Measurements from ENCODE around the gene RBMY1A1. TPM values are rescaled to one million over a fixed set of nuclear protein-coding genes. Genes with fewer than 3 reads are reported as not detected.
"Not testable (repeated sequence)": the region's sequence is repeated elsewhere in the genome, so short reads cannot be mapped to it uniquely, and the experiment has no call there.

Gene RBMY1A1
- not detected in 2 replicates for total RNA-seq (2012; rRNA removed)

GRCh38 chrY:21534579-21534978, at the start of gene RBMY1A1:
Gene RBMY1A1, plus strand, starts transcription at chrY:21534879. Its CDS starts 2,013 bp downstream, at chrY:21536892.
- not testable (repeated sequence) for H3K36me3 ChIP-seq (ENCODE audit: insufficient read depth, low read length); H3K9me3 ChIP-seq (replicated peaks; ENCODE audit: low read length); H3K4me1 ChIP-seq (ENCODE audit: control insufficient read depth, insufficient read depth, low read length); H3K4me3 ChIP-seq (ENCODE audit: low read length); H3K9ac ChIP-seq (ENCODE audit: low read depth, low read length); H3K4me2 ChIP-seq (ENCODE audit: low read length); H3K27me3 ChIP-seq (ENCODE audit: control insufficient read depth, insufficient read depth, low read length)

GRCh38 chrY:21511038-21511437, 23.6 kb upstream of the RBMY1A1 start, which contains the start of gene RBMY1B:
Gene RBMY1B, plus strand, starts transcription at chrY:21511338. Its CDS starts 2,013 bp downstream, at chrY:21513351.
- H3K27me3 ChIP-seq (ENCODE audit: control insufficient read depth, insufficient read depth, low read length); H3K9me3 ChIP-seq (replicated peaks; ENCODE audit: low read length); H3K9ac ChIP-seq (ENCODE audit: low read depth, low read length); H3K4me2 ChIP-seq (ENCODE audit: low read length); H3K4me1 ChIP-seq (ENCODE audit: control insufficient read depth, insufficient read depth, low read length); H3K4me3 ChIP-seq (ENCODE audit: low read length); H3K36me3 ChIP-seq (ENCODE audit: insufficient read depth, low read length): not testable (repeated sequence)

DNA sequence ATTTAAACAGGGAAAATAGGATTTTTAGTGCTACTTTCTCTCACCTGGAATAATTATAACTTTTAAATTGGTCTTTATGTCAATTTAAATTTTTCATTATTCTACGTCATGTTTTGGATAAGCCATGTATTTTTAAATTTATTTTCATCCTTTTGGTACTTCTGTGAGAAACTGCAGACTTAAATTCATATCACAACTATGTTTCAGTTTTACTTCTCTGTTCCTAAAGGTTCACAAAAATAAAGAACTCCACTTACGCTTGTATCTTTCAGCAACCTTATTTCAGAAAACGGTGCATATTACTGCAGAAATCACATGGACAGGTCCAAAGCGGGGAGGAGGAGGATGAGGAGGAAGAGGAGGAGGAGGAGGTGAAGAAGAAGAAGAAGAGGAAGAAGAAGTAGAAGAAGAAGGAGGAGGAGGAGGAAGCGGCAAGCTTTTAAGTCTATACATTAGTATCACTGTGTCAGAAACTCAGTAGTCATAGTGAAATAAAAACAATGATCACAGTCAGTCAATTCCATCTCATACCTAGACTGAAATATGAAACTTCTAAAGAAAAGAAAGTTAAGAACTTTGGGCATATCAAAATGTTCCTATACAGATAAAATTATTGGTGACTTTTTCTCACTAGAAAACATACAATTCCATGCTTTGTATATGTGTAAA, 24.8 kb downstream of the RBMY1A1 start:
- not testable (repeated sequence) for H3K4me2 ChIP-seq (ENCODE audit: low read length); H3K36me3 ChIP-seq (ENCODE audit: insufficient read depth, low read length); H3K27me3 ChIP-seq (ENCODE audit: control insufficient read depth, insufficient read depth, low read length); H3K4me3 ChIP-seq (ENCODE audit: low read length); H3K4me1 ChIP-seq (ENCODE audit: control insufficient read depth, insufficient read depth, low read length); H3K9me3 ChIP-seq (replicated peaks; ENCODE audit: low read length); H3K9ac ChIP-seq (ENCODE audit: low read depth, low read length)

GRCh38 chrY:21585449-21585848, 50.8 kb downstream of the RBMY1A1 start:
- H3K4me3 ChIP-seq (ENCODE audit: low read length), result no peak overlapping the region
- H3K9ac ChIP-seq (ENCODE audit: low read depth, low read length), result no peak overlapping the region
- no peaks in the 10 kb centered on the region for H3K36me3 ChIP-seq (ENCODE audit: insufficient read depth, low read length)
- no peaks in the 10 kb centered on the region for H3K4me1 ChIP-seq (ENCODE audit: control insufficient read depth, insufficient read depth, low read length)
- no peak overlapping the region for H3K4me2 ChIP-seq (ENCODE audit: low read length)
- no peaks in the 10 kb centered on the region for H3K9me3 ChIP-seq (replicated peaks; ENCODE audit: low read length)
- no peaks in the 10 kb centered on the region for H3K27me3 ChIP-seq (ENCODE audit: control insufficient read depth, insufficient read depth, low read length)

GRCh38 chrY:21586454-21586853, 51.8 kb downstream of the RBMY1A1 start:
- H3K9me3 ChIP-seq (replicated peaks; ENCODE audit: low read length); H3K36me3 ChIP-seq (ENCODE audit: insufficient read depth, low read length); H3K4me3 ChIP-seq (ENCODE audit: low read length); H3K4me1 ChIP-seq (ENCODE audit: control insufficient read depth, insufficient read depth, low read length); H3K4me2 ChIP-seq (ENCODE audit: low read length); H3K27me3 ChIP-seq (ENCODE audit: control insufficient read depth, insufficient read depth, low read length); H3K9ac ChIP-seq (ENCODE audit: low read depth, low read length): not testable (repeated sequence)

DNA sequence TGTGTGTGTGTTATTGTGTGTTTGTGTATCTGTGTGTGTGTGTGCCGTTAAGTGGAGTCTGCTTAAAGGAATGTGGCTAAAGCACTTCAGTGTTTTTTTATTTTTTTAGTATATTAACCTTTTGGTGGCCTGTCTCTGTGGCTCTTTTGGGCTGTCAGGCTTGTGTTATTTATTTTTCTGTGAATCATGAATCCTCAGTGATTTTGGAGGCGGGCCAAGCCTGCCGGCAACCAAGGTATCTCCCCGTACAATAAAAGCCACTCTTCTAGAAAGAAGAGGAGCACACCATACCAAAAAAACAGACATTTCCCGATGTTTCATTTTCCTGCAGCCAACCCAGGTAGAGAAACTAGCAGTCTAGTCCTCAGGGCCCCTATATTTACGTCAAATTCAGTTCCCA, 57.4 kb downstream of the RBMY1A1 start:
- Histone ChIP-seq H3K27me3 (ENCODE audit: control insufficient read depth, insufficient read depth, low read length) (no peaks in the 10 kb centered on the region), H3K4me3 (ENCODE audit: low read length) (no peak overlapping the region), H3K4me1 (ENCODE audit: control insufficient read depth, insufficient read depth, low read length) (no peaks in the 10 kb centered on the region), H3K9ac (ENCODE audit: low read depth, low read length) (no peak overlapping the region), H3K4me2 (ENCODE audit: low read length) (no peak overlapping the region), H3K36me3 (ENCODE audit: insufficient read depth, low read length) (no peaks in the 10 kb centered on the region), H3K9me3 (replicated peaks; ENCODE audit: low read length) (no peaks in the 10 kb centered on the region)

GRCh38 chrY:21596287-21596686, 61.6 kb downstream of the RBMY1A1 start:
- H3K36me3 ChIP-seq (ENCODE audit: insufficient read depth, low read length); H3K4me2 ChIP-seq (ENCODE audit: low read length); H3K9me3 ChIP-seq (replicated peaks; ENCODE audit: low read length); H3K4me3 ChIP-seq (ENCODE audit: low read length); H3K4me1 ChIP-seq (ENCODE audit: control insufficient read depth, insufficient read depth, low read length); H3K27me3 ChIP-seq (ENCODE audit: control insufficient read depth, insufficient read depth, low read length); H3K9ac ChIP-seq (ENCODE audit: low read depth, low read length): not testable (repeated sequence)

Data from skeletal muscle satellite cell (primary cell).